ENCODE measurements around the gene KLF12.

DNA sequence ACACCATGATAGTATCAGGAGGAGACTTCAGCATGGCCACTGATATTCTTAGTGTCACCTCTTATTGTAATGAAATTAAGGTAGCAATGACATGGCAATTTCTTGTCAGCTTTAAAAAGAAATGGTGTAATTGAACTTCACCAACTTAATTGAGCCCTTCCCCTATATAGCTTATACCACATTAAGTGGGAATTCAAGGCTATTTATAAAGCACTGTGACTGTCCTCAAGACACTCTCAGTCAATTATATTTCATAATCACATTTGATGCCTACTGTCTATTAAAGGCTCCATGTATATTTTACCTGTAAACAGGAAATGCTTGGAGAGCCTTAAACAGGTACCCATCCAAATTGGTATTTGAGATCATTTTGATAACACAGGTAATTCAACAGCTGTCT lies 28.3 kb downstream of the KLF12 start:
- TF ChIP-seq CTCF (IDR thresholded peaks at IDR 0.05 in 4 of 5, conservative IDR thresholded peaks at IDR 0.05 in 1 of 5) (no peak), POLR2A (IDR thresholded peaks at IDR 0.05) (no peak)

Measured in gastrocnemius medialis (tissue), 4 donors.